HG03571 (cell line): Measurements from ENCODE around the gene ADAMTS12.

Experiments
- ATAC-seq: cut with Tn5 transposase; IDR thresholded peaks from one replicate; pipeline ENCODE4 v1.9.1; 2021; ENCODE audit not compliant: unreplicated experiment

Gene ADAMTS12

DNA sequence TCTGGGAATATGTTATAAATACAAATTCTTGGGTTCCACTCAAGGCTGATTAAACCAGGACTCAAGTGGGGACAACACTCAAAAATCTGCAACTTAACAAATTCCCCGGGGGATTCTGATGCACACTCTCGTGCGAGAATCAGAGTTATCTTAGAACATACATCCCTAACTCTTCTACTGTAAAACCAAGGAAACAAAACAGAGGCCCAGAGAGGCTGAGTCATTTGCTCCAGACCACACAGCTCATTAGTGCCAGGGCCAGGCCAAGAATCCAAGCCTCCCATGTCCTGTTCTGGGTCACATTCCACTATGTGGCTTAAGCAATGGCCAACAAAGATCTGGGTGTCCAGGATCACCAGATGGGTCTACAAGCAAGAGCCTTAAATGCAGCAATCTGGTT lies 166.0 kb downstream of the ADAMTS12 start:
- ATAC-seq = no peak

DNA sequence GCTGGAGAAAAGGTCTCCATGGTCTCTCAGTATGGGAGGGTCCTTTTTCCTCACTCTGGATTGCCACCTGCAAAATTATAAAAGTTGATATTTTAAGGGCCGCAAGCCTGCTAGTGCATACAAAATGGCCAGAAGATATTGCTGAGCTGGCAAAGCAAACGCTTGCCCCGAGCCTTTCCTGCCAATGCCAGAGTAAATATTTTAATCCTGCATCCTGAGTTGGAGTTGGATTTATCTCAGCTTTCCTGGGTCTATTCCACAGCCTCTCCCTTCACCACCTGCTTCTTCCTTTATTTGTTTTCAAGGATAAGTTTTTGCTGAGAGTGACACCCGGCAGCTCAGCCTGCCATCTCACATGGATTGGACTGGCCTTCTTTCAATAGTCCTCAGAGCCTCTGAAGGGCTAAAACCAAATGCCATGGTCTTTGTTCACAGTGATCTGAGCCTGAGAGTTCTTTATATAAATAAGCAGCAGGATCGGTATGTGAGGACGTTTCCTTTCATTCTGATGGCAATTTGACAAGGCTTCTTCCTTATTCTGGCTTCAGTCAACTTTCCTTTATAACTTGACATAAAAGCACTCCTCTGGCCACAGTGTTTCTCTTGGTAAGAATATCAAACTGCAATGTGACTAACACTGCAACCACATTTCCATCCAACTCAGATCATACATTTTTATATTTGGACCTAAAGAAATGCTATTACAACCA lies 170.1 kb downstream of the ADAMTS12 start:
- no peak for ATAC-seq

DNA sequence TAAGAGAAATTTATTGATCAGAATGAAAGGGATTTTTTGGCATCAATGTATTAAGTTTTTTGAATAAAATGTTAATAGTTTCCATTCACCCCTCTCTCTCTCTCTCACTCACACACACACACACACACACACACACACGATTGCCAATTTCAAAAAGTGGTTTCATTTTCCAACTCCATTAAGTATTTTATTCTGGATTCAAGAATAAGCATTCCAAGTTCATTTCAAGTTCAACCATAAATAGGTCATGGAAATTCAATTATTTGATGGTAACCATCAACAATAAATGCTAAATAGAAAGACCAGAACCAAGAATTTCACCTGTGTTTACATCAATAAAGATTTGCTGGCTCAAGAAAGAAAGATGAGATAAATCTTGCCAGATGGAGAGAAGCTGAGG lies 171.6 kb downstream of the ADAMTS12 start:
- no peak for ATAC-seq

DNA sequence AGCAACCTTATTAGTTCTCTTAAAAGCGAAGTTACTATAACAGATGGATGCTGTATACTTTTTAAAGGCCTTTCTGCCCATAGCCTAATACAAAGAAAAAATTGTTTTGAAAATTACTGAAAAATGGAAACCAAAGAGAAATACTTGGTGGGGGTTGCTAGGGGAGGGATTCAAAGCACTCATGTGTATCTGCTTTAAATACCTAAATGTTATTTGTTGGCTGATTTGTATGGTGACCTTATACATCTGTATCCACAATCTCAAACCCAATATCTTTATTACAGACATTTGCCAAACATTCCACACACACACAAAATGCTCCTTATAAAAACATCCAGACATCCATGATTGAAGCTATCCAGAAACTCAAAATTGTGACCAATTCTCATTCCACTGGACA lies 172.0 kb downstream of the ADAMTS12 start:
- no peak for ATAC-seq

DNA sequence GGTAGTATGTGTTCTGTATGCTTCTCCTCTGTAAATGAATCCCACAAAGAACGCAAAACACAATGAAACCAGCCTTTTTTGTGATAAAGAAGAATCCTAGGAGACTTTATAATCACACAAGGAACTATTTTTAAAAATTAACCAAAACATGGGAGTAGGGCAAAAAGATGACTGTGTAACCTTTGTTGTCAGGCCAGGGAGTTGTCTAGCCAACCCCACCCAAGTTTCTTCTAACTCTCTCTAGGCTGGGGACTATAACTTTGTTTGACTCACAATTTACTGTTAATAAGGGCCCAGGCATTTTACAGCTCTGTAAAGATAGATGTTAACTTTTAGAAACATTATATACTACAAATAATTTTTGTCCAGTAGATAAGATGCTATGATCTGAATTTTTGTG lies 176.1 kb downstream of the ADAMTS12 start:
- ATAC-seq = no peak

DNA sequence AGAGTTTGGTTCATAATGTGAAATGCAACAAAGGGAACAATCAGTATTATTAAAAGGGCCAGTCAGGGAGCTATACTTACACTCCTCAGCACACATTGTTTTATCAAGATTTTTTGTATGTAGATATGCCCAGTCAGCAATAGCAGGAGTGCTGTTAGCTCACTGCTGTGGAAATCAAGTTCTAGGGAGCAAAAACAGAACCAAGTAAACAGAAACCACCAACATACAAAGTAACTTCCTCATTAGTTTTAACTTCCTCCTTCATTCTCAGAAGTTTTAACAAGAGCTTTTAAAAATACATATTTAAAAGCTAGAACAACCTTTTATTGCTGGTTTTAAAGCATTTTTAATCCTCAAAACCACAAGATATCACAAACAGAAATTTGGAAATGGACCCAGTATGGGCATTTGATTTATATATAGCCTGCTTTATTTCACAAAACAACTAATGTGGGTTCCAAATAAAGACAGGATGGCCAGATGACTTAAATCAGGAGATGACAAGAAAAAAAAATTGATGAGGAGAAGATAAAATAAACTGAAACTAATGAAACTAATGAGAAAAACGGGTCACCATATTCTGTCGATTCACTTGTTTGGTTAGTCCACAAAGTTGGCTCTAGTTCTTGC lies 178.5 kb downstream of the ADAMTS12 start:
- ATAC-seq = no peak

DNA sequence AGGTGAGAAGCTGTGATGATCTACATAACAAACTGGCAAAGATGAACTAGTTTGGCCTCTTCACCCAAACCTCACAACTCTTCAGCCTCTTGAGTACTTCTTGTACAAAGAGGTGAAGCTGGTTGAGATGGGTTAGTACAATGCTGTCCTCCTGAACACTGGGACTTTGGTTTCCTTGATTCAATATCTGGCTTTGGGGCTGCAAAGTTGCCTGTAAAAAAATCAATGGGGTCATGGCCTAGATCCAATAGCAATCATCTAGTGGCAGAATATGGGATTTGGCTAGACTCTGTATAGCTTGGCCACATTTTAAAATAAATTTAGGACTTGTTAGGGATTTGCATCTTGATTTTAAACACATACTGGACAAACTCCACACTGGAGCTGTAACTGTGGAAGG lies 179.1 kb downstream of the ADAMTS12 start:
- ATAC-seq = no peak

DNA sequence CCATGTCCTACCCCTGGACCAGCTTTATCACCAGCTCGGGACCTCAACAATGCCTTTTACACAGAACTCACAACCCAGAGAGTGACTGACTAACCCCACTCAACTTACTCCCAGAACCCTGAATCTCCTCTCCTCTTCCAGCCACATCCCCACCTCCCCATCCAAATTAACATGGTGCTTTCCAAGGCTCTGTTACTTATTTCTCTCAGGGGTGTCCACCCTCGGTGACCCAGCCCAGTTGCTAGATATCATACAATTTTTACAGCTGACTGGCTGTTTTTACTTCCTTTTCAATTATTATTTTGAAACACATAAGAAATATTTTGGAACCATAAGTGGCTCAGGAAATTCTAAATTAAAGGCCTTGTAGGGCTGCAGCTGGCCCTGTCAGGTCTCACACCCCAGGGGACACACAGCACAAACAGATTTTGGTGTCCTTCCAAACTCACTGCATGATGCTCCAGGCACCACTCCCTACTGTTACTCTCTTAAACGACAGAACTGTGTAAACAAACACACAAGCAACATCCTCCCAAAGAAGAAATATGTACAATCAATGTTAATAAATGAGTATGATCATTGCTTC lies 180.6 kb downstream of the ADAMTS12 start:
- no peak for ATAC-seq

DNA sequence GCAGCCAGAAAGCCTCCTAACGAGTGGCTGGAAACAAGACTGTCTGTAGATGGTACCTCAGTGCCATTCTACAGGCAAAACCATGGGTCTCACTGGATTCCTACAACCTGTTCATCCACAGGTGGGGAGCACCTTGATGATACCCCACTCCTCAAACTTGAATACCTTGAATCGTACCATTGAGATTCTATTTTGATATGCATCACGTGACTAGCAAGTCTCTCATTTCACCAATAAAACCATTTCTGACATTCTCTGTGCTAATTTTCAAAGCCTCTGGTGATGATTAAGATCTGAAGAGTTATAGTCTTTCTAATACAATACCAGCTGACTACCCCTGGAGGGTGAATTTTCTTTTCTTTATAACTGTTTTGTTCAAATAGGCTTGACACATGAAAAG lies 188.9 kb downstream of the ADAMTS12 start:
- no peak for ATAC-seq

DNA sequence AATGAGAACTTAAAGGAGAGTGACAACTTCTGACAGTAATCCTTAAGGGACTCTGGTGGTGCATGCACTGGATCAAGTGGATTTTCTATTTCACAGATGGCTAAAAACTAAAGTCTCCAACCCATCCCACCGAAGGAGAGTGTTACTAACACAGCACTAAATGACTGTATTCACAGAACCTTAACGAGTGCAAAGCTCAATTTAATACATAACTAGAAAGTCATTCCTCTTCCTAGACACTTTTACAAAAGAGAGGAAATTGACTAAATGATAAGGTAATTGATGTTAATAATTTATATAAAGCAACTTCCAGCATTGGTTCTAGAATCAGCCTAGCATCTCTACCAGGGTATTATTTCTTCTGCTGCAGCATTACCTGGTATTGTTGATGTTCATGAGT lies 189.8 kb downstream of the ADAMTS12 start:
- ATAC-seq = no peak

DNA sequence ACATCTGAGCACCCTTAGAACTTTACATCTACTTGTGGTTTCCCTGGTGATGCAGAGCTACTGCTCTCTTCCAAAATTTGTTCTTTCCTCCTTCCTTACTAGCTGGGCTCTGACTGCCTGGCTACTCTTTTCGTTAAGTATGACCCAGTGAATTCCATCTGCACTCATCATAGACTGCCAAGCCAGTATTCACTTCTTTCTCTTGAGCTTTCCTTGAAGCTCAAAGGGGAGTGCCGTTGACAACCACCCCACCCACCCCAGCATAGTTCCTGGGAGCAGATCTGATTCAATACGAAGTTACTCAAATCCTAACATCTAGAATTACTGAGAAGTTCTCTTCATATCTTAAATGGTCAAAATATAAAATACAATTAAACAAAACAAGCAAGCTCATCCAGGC lies 190.5 kb downstream of the ADAMTS12 start:
- ATAC-seq = no peak

DNA sequence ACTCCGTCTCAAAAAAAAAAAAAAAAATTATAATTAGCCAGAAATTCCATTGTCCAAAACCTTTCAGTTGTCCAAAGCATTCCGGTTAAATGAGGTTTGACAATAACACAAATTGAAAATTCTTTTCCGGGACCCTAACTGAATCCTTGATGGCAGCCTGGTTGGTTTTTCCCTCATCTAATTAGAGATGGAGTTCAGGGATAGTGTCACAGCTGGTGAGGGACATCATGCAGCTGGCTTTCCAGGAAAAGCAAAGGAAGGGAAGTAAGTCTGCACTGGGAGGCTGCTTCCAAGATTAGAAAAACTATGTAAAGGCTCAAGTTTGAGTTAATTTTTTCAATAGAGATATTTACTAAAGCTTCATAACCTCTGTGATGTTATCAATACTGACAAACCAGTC lies 195.4 kb downstream of the ADAMTS12 start:
- ATAC-seq = no peak

DNA sequence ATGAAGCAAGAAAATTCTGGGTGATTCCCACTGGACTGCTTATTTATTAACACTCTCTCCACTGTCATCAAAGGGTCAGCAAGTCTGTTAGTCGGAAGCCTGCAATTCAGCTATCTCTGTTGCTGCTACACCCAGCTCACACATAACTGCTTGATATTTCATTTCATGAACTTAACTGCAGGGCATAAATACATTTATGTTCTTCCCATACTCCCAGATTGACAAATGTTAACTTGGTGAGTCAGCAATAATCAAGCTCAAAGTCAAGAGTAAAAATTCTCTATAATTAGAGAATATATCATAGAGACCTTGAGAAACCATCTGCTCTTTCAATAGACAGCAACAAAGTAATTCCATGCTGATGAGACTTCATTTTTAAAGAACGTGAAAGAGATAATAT lies 198.8 kb downstream of the ADAMTS12 start:
- ATAC-seq = no peak

DNA sequence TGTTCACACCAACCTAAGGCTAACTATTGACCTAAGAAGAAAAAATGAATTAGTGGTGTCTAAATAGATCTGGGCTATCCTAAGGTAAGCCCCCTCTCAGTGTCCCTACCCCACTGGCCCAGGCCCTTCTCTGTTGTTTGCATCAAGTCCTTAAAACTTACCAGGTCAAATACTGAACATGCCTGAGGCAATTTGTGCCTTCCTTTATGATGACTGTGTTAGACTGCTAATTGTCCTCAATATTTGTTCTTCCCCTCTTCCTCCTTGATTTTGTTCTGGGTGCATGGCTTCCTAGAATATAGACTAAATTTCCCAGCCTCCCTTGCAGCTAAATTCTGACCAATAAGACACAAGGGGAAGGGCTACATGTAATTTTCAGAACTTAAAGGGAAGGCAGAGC lies 199.9 kb downstream of the ADAMTS12 start:
- ATAC-seq = no peak

DNA sequence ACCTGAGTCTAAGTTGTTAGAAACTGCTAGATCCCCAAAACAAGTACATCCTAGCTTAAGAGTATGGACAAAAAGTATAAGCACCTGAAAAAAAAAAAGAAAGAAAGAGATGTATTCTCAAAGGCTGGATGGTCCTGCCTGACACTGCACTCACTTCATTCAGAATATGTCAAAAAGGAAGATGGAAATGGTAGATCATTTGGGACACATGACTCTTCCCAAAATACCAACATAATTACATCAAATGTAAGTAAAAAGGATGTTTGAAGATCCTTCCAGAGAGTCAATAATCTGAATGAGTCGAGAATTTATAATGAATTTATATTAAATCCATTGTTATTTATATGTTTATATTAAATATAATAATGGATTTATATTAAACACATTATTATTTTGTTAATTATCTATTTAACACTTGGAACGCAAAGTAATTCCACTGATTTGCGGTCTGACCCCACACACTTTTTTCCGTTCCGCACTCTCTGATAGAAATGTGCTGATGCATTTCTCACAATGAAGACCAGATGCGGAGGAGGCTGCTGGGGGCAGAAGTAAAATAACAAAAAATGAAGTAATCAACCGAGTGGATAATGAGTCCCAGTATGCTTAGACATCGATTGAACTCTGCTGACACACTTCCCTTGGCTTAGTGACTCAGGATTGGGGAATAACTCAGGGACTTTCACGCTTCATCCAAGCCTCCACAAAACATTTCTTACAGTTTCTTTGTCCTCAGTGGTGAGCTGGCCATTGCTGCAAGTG lies 201.2 kb downstream of the ADAMTS12 start:
- ATAC-seq = no peak

DNA sequence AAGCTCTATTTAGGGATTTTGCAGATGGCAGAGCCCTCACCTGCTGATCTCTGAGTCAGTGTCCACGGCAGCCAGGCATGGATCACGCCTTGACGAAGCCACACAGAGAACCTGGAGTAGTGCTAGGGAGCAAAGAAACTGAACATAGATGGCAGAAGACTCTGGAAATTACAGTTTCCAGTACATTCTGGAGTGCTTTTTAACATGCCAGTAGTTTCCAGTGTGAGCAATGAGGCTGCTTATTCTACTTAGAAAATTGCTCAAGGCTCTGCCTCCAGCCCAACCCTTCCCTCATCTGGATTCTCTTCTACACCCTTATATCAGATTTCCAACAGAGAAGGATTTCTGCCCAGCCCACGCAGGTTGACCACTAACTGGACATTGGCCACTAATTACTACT lies 203.3 kb downstream of the ADAMTS12 start:
- no peak for ATAC-seq

DNA sequence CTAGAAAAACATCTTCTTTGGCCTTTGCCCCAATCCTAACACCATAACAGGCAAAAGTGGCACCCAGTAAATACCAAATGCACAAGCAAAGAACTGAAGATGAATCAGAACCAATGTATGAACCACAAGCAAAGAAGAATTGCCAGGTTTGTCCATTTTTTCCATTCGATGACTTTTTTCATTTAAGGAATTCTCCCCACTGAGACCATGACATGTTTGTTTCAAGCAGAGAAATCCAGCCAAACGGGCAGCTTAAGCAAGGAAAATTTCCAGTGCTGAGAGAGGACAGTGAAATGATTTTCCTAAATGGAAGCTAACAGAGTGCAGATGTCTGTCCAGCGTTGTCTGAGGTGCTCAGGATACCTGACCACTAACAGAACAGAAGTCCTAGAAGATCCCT lies 203.7 kb downstream of the ADAMTS12 start:
- no peak for ATAC-seq

DNA sequence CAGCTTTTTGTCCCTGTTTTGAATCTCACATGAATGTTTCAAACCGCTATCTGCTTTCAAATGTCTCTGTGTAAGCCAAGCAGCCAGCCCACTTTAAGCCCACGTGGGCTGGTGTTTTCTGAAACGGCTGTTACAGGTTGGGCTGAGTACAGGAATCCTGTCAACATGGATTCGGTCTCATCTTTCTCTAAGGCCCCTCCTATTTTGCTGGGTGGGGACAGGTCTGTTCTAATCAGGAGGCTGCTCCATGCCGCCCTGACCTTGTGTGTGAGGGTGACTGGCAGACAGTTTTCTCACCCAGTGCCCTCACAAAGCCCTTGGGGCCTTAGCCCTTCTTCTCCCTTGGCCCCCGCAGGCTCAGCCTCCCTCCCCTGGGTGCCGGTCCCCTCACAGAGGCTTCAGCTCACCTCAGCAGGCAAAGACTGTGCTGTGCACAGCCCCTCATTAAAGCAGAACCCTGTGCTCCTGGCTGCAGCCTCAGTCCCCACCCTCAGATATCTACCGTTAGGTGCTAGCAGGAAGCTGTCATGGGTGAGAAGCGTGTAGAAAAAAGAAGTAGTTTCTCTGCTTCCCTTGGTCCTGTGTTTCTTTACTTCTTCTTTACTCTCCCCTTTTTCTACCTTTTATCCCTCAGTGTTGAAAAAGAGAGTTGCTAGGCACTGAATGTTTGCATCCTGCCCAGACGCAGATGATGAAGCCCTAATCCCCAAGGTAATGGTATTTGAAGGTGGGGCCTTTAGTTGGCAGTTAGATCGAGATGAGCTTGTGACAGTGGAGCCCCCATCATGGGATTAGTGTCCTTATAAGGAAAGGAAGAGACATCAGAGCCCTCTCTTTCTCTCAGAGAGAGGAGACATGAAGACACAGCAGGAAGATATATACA lies 205.7 kb downstream of the ADAMTS12 start:
- ATAC-seq = no peak

DNA sequence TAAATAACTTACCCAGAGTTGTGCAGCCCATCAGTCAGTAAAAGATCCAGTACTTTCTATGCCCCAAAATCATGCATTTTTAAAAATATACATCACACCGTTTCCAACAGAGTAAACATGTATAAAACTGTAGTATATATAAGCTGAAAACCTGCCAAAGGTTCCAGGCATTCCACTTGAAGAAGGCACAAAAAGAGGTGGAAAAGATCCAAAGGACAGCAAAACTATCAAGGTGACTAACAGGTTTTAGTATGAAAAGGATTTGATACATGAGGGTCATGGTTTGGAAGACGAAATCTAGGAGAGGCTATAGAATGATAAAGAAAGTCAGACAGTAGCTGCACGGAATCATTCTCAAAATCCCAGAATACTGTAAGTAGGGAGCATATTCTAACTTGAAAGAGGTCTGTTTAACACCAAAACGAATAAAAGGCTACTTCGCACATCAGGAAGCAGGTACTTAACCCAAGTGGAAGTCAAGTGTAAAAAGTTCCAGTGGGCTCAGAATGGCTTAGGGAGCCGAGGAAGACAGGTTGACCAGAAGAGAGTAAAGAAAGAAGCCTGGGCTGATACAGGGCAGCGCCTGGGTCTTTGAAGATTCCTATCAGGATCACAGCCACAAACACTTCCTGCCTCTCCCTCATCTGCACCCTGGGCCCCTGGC lies 207.2 kb downstream of the ADAMTS12 start:
- no peak for ATAC-seq

DNA sequence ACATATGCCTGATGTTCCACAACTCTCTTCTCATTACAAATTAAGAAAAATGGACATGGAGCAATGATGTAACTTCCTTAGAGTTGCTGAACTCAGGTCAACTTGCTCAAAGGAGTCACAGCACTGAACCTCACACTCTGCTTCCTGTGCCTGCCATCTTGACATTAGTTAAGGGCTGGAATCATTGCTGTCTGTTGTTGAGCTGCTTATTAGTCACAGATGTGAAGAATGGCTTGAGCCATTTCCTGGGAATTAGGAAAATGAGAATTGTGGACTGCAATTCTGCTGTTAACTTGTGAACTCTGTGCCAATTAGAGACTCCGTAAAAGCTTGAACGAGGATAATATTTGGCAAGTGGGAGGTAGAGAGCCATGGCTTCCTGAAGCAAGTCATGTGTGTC lies 212.0 kb downstream of the ADAMTS12 start:
- ATAC-seq = no peak
